ENCODE data around the gene DESI1.
"Not testable (repeated sequence)": the region's sequence is repeated elsewhere in the genome, so short reads cannot be mapped to it uniquely, and the experiment has no call there.

Gene DESI1

GRCh38 chr22:41620589-41621098 lies at the start of gene DESI1:
DESI1 (minus strand) TSS chr22:41621043; CDS start chr22:41620839, 204 bp downstream.
- DNase-seq: no peak

- DNase-seq: no peak
These were observed 48.4 kb upstream of the DESI1 start for GRCh38 chr22:41668971-41669911.

GRCh38 chr22:41664951-41665350 lies 44.1 kb upstream of the DESI1 start:
- no peak for DNase-seq

- no peak for DNase-seq
These were observed 43.6 kb upstream of the DESI1 start for GRCh38 chr22:41664490-41664889.

- not testable (repeated sequence) for DNase-seq
These were observed 42.8 kb upstream of the DESI1 start for GRCh38 chr22:41663594-41663993.

GRCh38 chr22:41661713-41662112 lies 40.9 kb upstream of the DESI1 start:
- DNase-seq: no peak

- no peak for DNase-seq
These were observed 40.2 kb upstream of the DESI1 start for GRCh38 chr22:41661088-41661487.

- DNase-seq: no peak
These were observed 39.6 kb upstream of the DESI1 start for GRCh38 chr22:41660416-41660815.

GRCh38 chr22:41659941-41660340 lies 39.1 kb upstream of the DESI1 start:
- DNase-seq: no peak

- no peak for DNase-seq
These were observed 38.0 kb upstream of the DESI1 start for GRCh38 chr22:41658869-41659268.

- DNase-seq: no peak
These were observed 36.9 kb upstream of the DESI1 start for GRCh38 chr22:41657709-41658108.

GRCh38 chr22:41656556-41656955 lies 35.7 kb upstream of the DESI1 start:
- no peak for DNase-seq

- no peak for DNase-seq
These were observed 33.5 kb upstream of the DESI1 start for GRCh38 chr22:41654322-41654721.

GRCh38 chr22:41650821-41651220 lies 30.0 kb upstream of the DESI1 start:
- no peak for DNase-seq

GRCh38 chr22:41650229-41650628 lies 29.4 kb upstream of the DESI1 start:
- DNase-seq: no peak

- no peak for DNase-seq
These were observed 27.6 kb upstream of the DESI1 start for GRCh38 chr22:41648432-41648831.

GRCh38 chr22:41647771-41648170 lies 26.9 kb upstream of the DESI1 start:
- no peak for DNase-seq

- no peak for DNase-seq
These were observed 21.7 kb upstream of the DESI1 start for GRCh38 chr22:41642331-41643110.

- no peak for DNase-seq
These were observed 21.0 kb upstream of the DESI1 start for GRCh38 chr22:41641854-41642253.

- DNase-seq: no peak
These were observed 17.9 kb upstream of the DESI1 start for GRCh38 chr22:41638748-41639147.

GRCh38 chr22:41638124-41638523 lies 17.3 kb upstream of the DESI1 start:
- no peak for DNase-seq

GRCh38 chr22:41637623-41638022 lies 16.8 kb upstream of the DESI1 start:
- not testable (repeated sequence) for DNase-seq

GRCh38 chr22:41636467-41636866 lies 15.6 kb upstream of the DESI1 start:
- no peak for DNase-seq

GRCh38 chr22:41634610-41635009 lies 13.8 kb upstream of the DESI1 start:
- not testable (repeated sequence) for DNase-seq

Measured in femur (tissue), 1 donor.